HG03139 (cell line): ENCODE measurements around the gene CHSY1.

ENCODE experiments used
- ATAC-seq: cut with Tn5 transposase; IDR thresholded peaks from one replicate; pipeline ENCODE4 v1.9.1; 2021; ENCODE audit not compliant: unreplicated experiment

The CHSY1 gene

DNA sequence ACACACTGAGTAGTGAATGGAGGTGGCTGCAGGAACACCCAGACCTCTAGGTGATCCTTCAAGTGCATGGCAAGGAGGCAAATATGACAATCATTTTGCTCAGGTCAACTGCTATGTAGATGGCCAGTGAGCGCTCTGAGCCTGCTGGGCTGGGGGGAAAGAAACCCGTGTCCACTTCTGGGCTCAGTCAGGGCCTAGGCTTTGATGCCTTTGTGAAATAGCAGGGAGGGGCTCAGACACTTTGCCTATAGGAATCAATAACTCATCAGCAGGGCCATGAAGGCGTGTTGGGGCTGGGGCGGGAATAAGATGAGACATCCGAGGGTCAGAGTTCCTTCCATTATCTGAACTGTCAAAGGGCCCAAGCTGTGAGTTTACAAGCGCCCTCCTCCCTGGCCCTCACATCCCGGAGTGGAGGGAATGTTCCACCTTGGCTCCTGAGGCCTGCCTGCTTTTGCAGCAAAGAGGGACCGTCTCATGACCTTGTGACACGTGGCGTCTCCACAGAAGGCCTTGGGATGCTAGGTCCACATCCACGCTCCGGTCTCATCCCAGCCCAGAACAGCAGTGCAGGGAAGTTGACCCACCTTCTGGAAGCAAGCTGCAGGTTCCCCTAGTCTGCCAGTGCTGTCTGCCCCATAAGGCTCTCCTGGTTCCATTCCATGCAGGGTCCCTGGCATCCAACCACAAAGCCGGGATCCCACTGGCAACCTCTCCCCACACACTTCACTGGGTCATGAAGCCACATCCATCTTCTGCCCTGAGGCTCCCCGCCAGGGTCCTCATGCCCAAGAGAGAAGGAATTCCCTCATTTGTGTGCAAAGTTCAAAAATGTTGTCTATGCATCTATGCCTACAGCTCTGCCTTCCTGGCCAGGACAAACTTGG is 78.4 kb downstream of the CHSY1 start:
- ATAC-seq: no peak

DNA sequence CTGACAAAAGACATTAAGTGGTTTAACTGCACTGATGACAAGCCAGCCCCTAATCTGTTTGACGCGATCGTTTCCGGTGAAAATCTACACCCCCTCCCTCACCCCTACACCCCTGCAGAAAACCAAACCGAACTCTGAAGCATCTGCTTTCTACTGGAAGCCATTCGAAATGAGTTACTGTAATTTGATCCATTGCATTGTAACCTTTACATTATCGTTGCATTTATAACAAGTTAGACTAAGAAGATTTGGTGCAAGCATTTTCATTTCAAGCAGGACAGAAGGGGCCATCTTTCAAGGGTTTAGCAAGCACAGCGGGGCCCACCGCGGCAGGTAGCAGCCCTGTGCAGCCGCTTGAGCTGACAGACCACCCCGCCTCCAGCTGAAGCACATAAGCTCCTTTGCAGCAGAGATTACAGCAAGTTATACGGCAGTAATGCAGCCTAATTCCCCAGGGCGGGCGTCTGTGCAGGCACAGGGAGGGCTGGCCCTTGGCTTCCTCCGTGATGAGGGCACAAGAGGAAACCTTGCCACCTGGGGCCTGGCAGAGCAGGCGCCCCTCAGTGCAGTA is 79.3 kb downstream of the CHSY1 start:
- no peak for ATAC-seq

DNA sequence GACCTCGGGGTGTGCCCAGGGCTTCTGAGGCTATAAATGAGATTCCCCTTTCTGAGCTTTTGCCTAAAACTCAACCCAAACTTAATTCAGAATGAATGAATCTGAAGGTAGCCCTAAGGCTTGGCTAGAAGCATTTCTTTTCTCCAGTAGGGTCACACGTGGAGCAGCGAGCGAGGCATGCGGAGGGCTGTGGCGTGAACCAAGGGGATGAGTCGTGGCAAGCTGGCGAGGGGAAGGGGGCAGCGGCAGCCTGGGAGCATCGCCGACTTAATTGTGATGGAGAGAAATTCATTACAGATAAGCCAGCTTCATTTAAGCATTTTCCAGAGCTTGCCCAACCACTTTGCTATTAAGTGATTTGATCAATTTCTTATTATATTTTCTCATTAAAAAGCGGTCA is 79.9 kb downstream of the CHSY1 start:
- ATAC-seq: no peak

DNA sequence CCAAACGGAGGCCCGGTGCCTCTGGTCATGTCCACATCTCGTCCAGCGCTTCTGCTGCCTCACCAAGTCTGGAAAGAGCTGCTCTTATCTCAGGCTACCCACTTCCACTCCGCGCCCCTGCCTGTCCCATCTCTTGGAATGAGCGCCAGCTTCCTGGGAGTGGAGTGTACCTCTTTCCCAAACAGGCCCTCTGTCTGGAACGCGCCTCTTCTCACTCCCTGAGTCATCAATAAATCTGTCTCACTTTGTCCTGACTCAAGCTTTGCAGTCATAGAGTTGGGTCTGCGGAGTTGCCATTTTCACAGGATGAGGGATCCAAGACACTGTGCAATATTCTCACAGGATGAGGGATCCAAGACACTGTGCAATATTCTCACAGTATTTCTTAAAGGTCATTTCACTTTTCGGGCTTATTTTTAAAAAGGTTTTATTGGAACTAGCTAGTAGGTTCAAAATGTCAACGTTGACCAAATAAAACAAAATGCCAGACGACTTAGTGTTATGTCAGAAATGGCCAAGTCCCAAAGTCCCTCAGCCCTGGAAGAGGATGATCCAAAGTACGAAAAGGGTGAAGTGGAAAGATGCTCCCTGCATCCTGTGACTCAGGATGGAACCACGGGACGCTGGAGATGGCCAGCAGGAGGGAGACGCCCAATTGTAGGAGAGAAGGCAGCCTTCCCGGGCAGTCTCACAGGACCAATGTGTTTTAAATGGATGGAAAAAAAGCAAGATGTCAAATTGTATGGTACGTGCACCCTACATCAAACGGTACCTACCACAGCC is 81.1 kb downstream of the CHSY1 start:
- no peak for ATAC-seq

DNA sequence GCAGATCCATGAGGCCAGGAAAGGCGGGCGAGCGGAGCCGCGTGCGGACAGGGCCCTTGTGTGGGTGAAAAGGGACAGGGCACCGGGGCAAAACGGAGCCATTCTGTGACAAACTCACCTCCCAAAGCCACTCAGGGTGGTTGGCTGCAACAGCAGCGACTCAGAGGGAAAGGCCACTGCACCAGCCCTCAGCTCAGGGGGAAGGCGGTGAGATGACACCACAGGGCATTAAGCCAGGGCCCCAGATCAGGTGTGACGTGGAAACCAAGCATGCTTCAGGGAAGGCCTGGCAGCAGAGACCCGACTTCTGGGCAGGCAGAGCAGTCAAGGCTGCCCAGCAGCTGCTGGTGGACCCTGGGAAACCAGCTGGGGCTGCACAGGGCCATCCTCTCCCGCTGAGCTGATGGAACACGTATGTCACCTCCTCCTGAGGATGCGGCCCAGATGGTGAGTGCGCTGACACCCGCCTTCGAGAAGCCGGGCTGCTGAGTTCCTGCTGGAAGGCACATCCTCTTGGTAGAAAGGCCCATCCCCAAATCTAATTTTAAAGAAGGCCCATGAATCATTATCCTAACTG is 82.3 kb downstream of the CHSY1 start:
- no peak for ATAC-seq

DNA sequence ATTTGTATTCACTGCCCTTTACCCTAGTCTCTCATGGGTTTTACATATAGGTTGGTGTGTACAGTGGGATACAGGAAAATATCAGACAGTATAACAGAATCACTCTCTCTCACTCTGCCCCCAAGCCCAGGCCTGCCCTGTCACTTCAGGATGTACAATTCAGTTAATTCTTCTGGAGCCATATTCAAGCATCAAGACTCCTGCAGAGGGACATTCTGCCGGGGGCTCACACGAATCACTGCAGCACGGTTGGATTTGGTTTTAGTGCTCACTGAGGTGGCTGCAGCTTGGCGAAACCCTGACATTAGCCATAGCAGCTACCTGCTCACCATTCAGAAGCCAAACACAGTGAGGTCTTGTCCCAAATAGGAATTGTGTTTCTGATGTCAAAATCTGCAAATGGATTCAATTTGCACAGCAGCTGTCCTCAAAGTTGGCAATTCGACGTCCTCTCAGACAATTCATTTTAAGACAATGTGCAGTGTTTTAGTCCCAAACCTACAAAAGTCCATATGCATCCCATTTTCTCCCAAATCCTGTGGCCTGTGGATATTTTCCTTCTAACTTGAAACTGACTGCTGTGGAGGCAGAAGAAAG is 82.9 kb downstream of the CHSY1 start:
- no peak for ATAC-seq

DNA sequence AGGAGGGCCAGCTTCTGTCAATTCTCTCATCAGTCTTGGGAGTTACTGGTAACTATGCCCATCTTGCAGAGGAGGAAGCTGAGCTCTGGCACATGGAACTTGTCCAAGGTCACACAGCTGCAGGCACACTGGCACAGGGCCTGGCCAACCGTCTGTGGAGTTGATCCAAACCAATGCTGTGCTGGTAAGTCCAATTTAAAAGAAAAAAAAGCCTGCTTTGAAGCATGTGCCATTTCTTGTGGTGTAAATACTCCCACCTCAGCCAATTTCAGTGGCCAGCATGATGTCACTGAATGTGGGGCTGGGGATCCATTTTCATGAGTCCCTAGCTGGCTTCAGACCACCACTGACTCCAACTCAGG is 83.4 kb downstream of the CHSY1 start:
- ATAC-seq: no peak

DNA sequence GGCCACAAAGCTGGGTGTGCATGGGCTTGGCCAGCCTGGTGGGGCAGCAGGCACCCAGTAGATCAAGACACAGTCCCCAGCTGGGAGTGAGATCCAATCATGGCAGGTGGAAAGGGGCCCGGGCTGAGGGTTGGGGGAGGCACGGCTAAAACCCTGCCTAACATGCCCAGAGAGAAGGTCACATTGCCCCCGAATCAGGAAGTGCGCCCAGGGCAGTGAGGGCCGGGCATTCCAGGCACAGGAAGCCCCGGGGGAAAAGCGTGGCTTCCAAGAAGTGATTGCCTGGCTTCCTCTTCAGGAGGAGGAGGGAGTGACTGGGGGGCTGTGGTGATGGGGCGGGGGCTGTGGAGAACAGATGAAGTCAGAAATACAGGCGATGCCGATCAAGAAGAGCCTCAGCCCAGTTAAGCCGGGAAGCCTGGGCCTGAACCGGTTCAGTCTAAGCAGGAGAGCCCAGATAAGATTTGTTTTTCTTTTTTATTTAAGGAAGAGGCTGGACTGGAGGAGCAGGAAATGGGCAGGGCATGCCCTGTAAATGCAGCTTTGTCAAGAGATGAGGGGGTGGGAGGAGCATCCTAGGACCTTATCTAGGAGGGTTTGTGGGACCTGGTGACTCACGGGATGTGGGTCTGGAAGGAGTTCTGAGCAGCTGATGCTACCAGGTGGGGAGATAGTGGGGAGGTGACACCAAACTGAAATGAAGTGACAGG is 83.9 kb downstream of the CHSY1 start:
- peak; percentile 58 for ATAC-seq

DNA sequence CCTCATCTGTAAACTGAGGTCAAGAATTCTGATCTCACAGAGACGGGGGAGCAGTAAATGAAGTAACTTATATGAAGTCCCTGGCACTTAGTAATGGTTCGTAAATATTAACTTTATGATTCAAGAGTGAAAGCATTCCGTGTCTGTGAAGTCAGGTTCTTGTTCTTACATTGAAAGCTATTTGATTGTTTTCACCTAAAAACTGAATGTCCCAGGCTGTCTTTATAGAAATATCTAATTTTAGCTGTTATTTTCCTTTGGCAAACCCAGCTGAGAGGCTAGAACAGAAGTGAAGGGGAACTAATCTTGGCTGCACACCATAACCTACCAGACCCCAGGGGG is 84.5 kb downstream of the CHSY1 start:
- ATAC-seq: no peak

DNA sequence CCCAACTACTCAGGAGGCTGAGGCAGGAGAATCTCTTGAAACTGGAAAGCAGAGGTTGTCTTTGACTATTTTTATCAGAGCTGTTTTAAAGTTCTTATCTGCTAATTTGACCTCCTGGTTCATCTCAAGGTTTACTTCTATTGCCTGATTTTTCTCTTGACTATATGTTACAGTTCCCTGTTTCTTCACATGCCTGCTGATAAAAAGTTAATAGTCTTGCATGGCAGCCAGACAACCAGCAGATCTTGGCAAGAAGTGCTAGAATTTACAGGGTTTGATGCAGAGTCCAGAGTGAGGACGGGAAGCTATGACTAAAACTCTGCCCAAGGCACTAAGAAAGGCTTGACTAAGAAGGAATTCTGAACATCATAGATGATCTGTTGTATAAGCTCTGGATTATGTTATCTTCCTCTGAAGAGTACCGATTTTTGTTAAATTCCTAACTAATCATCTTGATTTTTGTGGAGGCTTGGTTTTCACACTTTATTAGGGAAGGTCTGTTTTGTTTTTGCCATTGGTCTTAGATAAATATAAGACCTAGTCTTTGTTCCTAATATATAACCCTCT is 85.9 kb downstream of the CHSY1 start:
- ATAC-seq: no peak

DNA sequence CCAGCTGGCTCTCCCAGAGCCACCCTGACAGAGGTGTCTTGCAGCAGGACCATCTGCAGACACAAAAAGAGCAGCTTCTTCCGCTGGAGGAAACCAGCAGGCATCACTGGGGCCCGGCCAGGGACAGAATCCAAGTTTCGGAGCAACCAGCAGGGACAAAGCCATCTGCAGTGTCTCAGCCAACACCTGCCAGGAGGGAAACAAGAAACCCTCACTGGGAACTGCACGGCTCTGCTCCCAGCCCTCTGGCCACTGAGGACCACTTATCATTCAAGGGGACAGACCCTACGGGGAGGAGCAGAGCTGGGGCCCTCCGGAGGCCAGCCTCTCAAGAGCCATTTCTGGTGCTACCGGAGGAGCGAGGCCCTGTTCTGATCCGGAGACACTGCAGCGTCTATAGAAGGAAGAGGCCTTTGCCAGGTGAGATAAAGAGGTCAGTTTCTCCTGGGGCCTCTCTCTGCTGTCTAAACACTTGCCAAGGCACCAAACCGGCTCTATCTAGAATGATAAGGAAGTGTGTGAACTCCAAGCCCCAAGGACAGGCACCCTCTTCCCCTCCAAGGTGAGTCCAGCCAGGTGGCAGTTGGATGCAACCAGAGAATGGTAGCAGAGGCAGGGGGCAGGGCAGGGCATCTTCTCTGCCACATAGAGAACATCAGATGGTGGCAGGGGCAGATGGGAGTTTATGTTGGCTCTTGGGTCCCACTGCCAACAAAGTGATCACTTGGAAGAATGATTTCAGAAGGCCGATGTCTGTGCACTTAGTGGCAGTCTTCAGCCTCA is 89.0 kb downstream of the CHSY1 start:
- ATAC-seq: no peak

DNA sequence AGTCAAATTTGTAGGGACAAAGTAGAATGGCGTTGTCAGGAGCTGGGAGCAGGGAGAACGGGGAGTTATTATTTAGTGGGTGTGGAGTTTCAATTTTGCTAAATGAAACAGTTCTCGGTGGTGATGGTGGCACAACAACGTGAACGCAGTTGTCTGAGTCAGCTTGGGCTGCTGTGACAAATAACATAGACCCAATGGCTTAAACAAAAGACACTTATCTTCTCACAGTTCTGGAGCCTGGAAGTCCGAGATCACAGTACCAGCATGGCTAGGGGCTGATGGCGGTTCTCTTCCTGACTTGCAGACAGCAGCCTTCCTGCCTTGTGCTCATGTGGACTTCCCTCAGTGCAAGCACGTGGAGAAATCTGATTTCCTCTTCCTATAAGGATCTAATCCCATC is 90.2 kb downstream of the CHSY1 start:
- no peak for ATAC-seq

DNA sequence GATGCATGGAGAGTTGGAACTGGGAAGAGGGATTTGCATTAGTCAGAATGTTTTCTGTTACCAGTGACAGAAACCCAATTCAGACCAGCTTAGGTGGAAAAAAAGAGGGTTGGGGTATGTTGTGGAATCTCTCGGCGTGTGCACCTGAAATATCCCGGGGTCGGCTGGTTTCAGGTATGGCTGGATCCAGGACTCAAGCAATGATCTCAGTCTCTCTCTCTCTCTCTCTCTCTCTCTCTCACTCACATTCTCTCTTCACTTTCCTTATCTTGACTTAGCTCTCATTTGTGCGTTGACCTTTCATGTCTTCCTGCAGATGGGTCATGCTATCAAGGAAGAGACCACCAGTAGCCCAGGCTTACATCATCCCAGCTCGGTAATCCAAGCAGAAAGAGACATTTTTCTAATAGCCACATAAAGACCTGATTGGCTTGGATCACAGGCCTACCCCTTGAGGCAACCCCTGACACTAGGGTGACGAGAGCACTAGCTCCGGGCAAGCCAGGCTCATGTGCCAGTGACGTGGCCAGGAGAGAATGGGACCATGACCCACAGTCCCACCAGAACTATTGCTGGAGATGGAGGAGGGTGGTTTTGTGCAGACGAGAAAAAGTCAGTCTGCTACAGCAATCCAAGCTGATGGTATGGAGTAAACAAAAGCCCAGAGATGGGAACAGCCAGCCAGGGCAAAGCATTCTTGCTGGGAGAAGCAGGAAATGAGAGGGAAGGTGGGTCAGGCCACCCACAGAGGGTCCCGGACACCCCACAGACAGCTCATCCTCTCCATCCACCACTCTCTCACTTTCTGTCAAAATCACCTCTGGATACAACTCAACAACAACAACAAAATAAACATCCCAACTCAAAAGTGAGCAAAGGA is 91.7 kb downstream of the CHSY1 start:
- no peak for ATAC-seq

DNA sequence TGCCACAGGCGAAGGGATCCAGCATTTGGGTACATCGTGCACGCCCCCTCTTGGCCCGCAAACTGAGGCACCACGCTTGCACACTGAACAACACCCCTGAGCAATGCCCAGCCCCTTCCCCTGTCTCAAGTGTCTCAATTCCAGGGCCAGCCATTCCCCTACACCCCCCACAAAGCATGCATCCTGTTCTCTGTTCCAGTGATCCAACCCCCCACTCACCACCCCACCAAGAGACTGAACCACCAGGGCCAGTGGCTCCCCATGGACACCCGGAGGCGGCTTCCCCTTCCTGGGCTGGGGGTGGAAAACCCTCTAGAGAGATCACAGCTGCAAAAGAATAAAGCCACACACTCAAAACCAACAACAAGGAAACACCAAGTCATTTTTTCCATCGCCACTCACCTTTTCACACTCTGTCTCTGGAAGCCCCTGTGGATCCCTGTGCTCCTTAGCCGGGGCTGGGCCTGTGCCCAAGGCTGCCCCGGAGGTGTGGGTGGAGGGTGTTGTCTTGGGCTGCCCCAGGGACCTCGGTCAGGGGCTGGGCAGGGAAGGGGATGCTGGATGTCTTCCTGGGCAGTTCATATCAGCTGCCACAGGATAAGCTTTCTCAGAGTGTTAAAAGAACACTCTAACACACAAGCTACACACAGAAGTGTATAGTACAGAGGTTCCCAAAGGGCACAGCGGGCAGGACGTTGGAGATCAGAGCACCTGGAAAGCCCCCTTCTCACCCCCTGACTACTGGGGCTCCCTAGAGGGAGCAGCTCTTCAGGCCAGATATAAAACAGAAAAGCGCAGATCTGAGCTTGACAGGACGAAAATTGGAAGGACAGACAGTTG is 92.5 kb downstream of the CHSY1 start:
- no peak for ATAC-seq

DNA sequence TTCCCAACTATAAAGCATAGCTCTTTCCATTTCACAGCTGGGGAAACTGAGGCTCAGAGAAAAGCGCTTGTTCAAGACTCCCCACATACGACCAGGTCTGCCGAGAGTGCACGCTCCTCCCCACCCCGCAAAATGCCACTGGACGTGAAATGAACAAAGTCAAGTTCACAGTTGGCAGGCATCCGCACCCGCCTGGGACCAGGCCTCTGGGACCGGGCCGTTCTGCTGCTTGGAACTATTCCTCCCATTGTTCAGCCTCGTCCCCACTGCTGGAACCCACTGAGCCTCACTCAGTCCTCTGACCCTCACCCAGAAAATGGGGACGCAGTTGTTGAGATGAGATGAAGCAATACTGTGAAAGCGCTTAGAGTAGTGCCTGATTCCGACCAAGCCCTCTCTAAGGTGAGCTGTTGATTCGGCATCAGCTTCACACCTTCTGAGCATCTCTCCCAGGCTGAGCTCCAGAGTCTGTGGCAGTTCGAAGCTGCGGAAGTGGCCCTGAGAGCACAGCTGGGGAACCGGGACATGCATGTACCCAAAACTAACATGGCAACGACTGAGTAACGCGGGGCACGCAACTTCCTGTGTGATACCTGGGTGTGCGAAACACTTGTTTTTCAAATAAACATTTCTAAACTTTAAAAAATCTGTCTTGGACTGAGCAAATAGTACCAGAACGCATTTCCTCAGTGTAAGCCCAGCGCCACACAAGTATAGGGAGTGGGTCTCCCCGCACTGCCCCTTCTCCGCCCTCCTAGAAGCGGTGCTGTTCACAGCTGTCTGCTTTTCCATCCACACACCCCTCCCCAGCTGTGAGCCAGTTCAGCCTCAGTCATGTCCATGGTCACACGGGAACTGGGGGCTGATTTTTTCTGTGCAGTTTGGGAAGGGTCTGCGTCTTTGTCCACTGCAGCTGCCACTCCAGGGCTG is 93.4 kb downstream of the CHSY1 start:
- ATAC-seq: no peak

DNA sequence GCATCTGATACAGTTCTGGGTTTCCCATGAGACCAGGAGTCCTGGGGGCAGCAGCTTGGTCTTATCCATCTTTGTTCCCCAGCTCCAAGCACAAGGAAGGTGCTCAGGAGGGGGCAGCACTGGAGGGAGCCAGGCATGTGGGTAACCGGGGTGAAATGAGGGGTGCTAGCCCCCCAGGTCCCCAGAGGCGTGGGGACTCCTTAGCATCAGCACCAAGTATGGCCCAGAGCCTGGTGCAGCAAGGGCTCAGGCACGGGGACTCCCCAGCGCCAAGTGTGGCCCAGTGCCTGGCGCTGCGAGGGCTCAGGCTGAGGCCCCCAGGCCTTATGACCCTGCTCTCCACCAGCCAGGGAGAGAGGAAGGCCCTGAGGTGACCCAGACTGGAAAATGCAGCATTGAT is 94.1 kb downstream of the CHSY1 start:
- ATAC-seq: no peak
